ENCODE measurements around the gene SPCS1.

DNA sequence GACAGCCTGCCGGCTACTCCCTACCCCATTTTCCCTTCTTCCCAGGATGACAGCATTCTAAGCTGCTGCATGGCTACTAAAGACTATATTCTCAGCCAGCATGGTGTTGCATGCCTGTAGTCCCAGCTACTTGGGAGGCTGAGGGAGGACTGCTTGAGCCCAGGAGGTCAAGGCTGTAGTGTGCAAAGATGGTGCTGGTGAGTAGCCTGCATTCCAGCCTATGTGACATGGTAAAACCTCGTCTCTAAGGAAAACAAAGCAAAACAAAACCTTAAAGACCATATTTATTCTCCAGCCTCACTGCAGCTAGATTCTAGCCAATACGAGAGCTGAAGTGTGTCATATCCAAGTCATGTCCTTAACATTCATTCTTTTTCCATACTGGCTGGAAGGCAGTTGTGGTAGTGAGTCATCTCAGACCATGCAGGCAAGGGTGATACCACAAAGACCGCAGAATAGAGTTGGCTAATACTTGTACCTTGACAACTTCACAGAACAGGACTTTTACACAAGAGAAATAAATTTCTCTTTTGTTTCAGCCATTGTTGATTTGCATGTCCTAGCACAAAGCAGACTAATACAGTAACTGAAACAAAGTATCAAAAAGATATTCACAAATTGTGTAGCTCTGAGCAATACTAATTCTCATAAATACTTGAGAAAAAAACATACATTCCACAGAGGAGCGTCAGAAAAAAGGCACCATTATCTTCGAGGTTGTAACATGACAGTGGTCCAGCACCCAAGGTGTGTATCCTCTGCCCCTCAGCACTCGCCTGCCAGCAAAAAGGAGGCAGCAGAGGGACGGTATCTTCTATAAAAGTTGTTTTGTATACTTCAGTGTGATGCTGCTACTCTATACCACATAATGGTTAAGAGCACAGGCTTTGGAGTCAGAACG lies 35.0 kb upstream of the SPCS1 start:
- TF ChIP-seq, protein P1, sequence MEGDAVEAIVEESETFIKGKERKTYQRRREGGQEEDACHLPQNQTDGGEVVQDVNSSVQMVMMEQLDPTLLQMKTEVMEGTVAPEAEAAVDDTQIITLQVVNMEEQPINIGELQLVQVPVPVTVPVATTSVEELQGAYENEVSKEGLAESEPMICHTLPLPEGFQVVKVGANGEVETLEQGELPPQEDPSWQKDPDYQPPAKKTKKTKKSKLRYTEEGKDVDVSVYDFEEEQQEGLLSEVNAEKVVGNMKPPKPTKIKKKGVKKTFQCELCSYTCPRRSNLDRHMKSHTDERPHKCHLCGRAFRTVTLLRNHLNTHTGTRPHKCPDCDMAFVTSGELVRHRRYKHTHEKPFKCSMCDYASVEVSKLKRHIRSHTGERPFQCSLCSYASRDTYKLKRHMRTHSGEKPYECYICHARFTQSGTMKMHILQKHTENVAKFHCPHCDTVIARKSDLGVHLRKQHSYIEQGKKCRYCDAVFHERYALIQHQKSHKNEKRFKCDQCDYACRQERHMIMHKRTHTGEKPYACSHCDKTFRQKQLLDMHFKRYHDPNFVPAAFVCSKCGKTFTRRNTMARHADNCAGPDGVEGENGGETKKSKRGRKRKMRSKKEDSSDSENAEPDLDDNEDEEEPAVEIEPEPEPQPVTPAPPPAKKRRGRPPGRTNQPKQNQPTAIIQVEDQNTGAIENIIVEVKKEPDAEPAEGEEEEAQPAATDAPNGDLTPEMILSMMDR (IDR thresholded peaks at IDR 0.05; ENCODE audit: low read depth, low read length) = no peak
- no peak for TF ChIP-seq EZH2phosphoT487 (IDR thresholded peaks at IDR 0.05; ENCODE audit: low read depth)

Measured in OCI-LY3 (cell line).